HG02870 (cell line): Measurements from ENCODE around the gene TYW3.
A peak's percentile ranks its signal among the peaks of the same experiment; 100 is the strongest.

Source experiments
- ATAC-seq: cut with Tn5 transposase; IDR thresholded peaks from one replicate; pipeline ENCODE4 v1.9.1; 2021; ENCODE audit warnings: mild to moderate bottlenecking, moderate library complexity; ENCODE audit not compliant: unreplicated experiment

The TYW3 gene

DNA sequence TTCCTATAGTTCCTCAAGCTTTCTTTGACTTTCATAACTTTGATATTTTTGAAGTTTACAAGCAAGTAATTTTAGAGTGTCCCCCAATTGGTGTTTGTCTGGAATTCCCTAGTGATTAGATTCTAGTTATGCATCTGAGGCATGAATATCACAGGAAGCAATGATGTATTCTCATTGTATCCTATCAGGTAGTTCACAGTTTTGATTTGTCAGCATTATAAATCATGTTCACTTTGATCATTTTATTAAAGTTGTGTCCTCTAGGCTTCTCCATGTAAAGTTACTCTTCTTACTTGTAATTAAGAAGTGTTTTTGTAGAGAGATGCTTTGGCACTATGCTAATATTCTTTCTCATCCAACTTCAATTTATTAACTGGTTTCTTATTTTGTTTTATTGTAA is 53.0 kb downstream of the TYW3 start:
- ATAC-seq, result no peak

DNA sequence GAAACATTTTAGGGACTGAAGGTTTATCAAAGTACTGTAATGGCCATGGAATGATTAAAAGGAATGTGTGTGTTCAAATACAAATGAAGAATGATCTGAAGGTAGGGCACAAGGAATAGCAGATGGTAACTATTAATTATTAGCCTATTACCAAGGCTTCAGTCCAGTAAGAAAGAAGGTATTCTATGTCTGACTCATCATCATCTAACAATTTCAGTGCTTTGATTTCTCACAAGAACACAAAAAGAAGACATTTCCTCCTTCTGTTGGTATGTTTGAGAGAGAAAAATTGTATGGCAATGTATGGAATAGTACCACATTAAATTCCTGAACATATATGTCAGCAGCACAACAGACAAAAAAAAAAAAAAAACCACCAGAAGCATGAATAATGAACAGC is 57.5 kb downstream of the TYW3 start:
- ATAC-seq, result no peak

DNA sequence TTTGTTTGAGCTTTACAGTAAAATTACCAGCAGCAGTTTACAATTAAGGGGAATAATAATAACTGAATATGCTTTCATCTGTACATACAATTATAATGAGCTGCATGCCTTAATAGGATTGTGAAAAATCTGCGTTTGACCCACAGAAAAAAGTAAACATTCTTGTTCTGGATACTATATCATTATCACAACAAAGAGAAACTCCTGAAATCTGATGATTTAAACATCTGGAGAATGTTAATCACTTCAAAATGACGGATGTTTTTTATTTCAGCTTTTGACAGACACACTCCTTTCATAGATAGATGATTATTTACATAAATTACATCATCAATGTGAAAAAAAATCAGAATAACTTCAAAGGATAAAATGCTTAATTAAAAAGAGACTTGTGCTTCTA is 58.5 kb downstream of the TYW3 start:
- ATAC-seq, result no peak

DNA sequence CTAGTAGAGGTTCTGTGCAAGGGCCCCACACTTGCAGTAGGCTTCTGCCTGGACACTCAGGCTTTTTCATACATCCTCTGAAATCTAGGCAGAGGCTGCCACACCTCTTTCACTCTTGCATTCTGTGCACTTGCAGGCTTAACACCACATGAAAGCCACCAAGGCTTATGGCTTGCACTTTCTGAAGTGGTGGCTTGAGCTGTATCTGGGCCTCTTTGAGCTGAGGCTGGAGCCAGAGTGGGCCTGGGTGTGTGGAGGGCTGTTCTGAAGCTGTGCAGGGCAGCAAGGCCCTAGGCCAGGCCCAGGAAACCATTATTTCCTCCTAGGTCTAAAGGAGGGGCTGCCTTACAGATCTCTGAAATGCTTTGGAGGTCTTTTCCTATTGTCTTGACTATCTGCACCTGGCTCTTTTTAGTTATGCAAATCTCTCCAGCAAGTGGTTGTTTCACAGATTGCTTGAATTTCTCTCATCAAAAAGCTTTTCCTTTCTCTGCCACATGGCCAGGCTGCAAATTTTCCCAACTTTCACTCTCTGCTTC is 66.2 kb downstream of the TYW3 start:
- ATAC-seq, result no peak

DNA sequence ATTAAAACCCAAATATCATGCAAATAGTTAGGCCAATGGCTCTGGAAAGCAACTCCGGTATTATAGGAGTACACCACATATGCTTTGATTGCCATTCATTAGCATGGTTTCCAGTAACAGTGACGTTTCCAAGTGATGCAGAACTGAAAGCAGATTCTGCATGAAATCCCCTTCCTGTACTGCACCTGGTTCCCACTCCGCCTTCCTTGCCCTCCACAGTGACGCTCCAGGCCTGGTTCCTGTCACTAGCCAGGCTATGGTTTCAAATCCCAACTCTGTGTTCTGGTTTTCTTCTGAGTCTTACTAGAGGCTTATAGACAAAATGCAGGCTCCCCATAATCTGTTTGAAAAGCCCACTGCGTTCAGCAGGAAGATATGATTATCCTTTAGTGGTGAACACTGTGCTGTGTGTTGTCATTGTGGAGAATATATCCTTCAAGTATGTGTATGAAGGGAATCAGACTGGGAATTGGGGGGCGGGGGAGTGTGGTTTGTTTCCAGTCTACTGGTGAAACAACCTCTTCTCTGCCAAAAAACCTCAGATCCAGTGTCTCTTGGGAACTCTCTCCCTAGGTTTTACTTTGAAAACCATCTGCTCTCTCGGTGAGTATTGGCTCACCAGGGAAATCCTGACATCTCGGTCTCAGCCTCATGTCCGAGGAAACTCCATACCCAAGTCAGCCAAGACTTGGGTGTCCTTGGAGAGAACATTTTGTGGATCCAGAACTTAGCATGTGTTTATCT is 78.7 kb downstream of the TYW3 start:
- peak; percentile 61 for ATAC-seq

DNA sequence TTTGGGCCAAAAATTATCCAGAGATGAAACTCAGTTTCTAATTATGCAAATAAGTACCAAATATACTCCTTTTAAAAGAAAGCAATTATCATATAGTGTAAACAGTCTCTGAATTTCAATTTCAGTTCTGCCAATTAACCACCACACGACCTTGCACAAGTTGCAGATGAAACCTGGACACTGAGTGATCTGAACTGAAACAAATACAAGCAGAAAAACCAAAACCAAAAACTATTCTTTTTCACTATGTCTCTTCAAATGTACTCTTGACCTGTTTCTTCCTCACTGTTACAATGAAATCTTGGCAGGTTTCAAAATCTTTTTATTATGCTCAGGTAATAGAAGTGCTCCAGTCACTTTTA is 79.2 kb downstream of the TYW3 start:
- peak; percentile 96 for ATAC-seq
